Vagina (tissue), 2 donors: ENCODE measurements around the gene PSRC1. TPM values are rescaled to one million over a fixed set of nuclear protein-coding genes. Genes with fewer than 3 reads are reported as not detected.

Source experiments
- DNase-seq, 2 donors: peaks; one replicate each; pipeline ENCODE4 v3.0.0-alpha.2; 2017; ENCODE audit errors: extremely low spot score in 2 of 2
- H3K27ac ChIP-seq: fragments of 200-600 bp; sonication (generic); one replicate; pipeline ENCODE4 v1.5.1; 2019
- H3K27me3 ChIP-seq: fragments of 200-600 bp; sonication (generic); one replicate; pipeline ENCODE4 v1.5.1; 2019
- H3K36me3 ChIP-seq, 2 donors: fragments of 200-600 bp; sonication (generic); one replicate each; pipeline ENCODE4 v1.5.1; 2017 to 2019
- H3K4me1 ChIP-seq: fragments of 200-600 bp; sonication (generic); one replicate; pipeline ENCODE4 v1.5.1; 2019
- H3K4me3 ChIP-seq, 2 donors: fragments of 200-600 bp; sonication (generic); 1 replicate in 1 of 2; 2 replicates in 1 of 2; pipeline ENCODE4 v1.5.1; 2016 to 2019
- H3K9me3 ChIP-seq: fragments of 200-600 bp; sonication (generic); one replicate; pipeline ENCODE4 v1.5.1; 2019
- CTCF ChIP-seq, 3 experiments: fragments of 450-650 bp in 2 of 3; fragments of 200-600 bp in 1 of 3; sonication (generic) in 1 of 3; IDR thresholded peaks; one replicate each; pipeline ENCODE4 v1.5.1; 2017 to 2019; ENCODE audit warnings: antibody characterized with exemption in 3 of 3, mild to moderate bottlenecking in 2 of 3, moderate library complexity in 2 of 3
- POLR2A ChIP-seq, 2 donors: fragments of 450-650 bp; IDR thresholded peaks; one replicate each; pipeline ENCODE4 v1.6.1; 2017; ENCODE audit warnings: antibody characterized with exemption in 2 of 2, mild to moderate bottlenecking in 2 of 2, moderate library complexity in 2 of 2
- POLR2AphosphoS5 ChIP-seq, 2 donors: sonication (generic); formaldehyde crosslinking; IDR thresholded peaks; one replicate each; pipeline ENCODE4 v1.9.0; 2017; ENCODE audit warnings: antibody characterized with exemption in 2 of 2, mild to moderate bottlenecking in 2 of 2, low read depth in 1 of 2; ENCODE audit not compliant: insufficient read depth in 1 of 2
- intact Hi-C: fragments of 100-400 bp; cut with DNase I; formaldehyde crosslinking; loops from one replicate; pipeline ENCODE4 v1.15.1; 2023
- total RNA-seq: library from RNA; depleted of rRNA; stranded (reverse); fragments of >200 nt; gene quantifications from one replicate; pipeline ENCODE4 v1.2.3, GENCODE V29; 2016

PSRC1 gene
- total RNA-seq, 1 donor from 2014 or later = 5.4 TPM

- H3K4me1 ChIP-seq = peaks cover 15% of the 10 kb centered on the region
- no peaks in the 10 kb centered on the region for H3K9me3 ChIP-seq
- H3K4me3 ChIP-seq = no peak overlapping the region
- TF ChIP-seq POLR2A (IDR thresholded peaks at IDR 0.05) (no peak), POLR2AphosphoS5 (IDR thresholded peaks at IDR 0.05; ENCODE audit: insufficient read depth in 1 of 2, low read depth in 1 of 2) (no peak), CTCF (IDR thresholded peaks at IDR 0.05) (no peak)
- no peaks in the 10 kb centered on the region for H3K27me3 ChIP-seq
- H3K36me3 ChIP-seq = peaks cover 0 to 14% of the 10 kb centered on the region in 2 donors
- intact Hi-C loops = no loop called here
- H3K27ac ChIP-seq = no peak overlapping the region
- no peak for DNase-seq
Measured at GRCh38 chr1:109261578-109261977, 21.4 kb downstream of the PSRC1 start.

- Histone ChIP-seq H3K36me3 (peaks cover 0 to 14% of the 10 kb centered on the region in 2 donors), H3K9me3 (no peaks in the 10 kb centered on the region), H3K4me3 (no peak overlapping the region), H3K27ac (no peak overlapping the region), H3K27me3 (no peaks in the 10 kb centered on the region), H3K4me1 (peaks cover 20% of the 10 kb centered on the region)
- no peak for DNase-seq
- intact Hi-C loops = no loop called here
- TF ChIP-seq POLR2A (IDR thresholded peaks at IDR 0.05) (no peak), CTCF (IDR thresholded peaks at IDR 0.05) (no peak), POLR2AphosphoS5 (IDR thresholded peaks at IDR 0.05; ENCODE audit: insufficient read depth in 1 of 2, low read depth in 1 of 2) (no peak)
Measured at GRCh38 chr1:109261006-109261405, 21.9 kb downstream of the PSRC1 start.

GRCh38 chr1:109259674-109260557, 23.0 kb downstream of the PSRC1 start:
- H3K4me1 ChIP-seq = peaks cover 31% of the 10 kb centered on the region
- no peak for DNase-seq
- no peak overlapping the region for H3K4me3 ChIP-seq
- TF ChIP-seq POLR2A (IDR thresholded peaks at IDR 0.05) (no peak), CTCF (IDR thresholded peaks at IDR 0.05) (no peak), POLR2AphosphoS5 (IDR thresholded peaks at IDR 0.05; ENCODE audit: insufficient read depth in 1 of 2, low read depth in 1 of 2) (no peak)
- H3K27me3 ChIP-seq = no peaks in the 10 kb centered on the region
- peaks cover 0 to 14% of the 10 kb centered on the region in 2 donors for H3K36me3 ChIP-seq
- no peaks in the 10 kb centered on the region for H3K9me3 ChIP-seq
- intact Hi-C loops = no loop called here
- H3K27ac ChIP-seq = no peak overlapping the region

- H3K27ac ChIP-seq = no peak overlapping the region
- H3K9me3 ChIP-seq = no peaks in the 10 kb centered on the region
- peaks cover 0 to 14% of the 10 kb centered on the region in 2 donors for H3K36me3 ChIP-seq
- TF ChIP-seq POLR2AphosphoS5 (IDR thresholded peaks at IDR 0.05; ENCODE audit: insufficient read depth in 1 of 2, low read depth in 1 of 2) (no peak), POLR2A (IDR thresholded peaks at IDR 0.05) (no peak), CTCF (IDR thresholded peaks at IDR 0.05) (no peak)
- H3K4me1 ChIP-seq = peaks cover 38% of the 10 kb centered on the region
- DNase-seq = no peak
- no peaks in the 10 kb centered on the region for H3K27me3 ChIP-seq
- intact Hi-C loops = no loop called here
- no peak overlapping the region for H3K4me3 ChIP-seq
Measured at GRCh38 chr1:109258481-109259466, 24.2 kb downstream of the PSRC1 start.
